Skin of body (tissue), 3 donors: ENCODE results near the gene ATOX1. TPM values are rescaled to one million over a fixed set of nuclear protein-coding genes. Genes with fewer than 3 reads are reported as not detected.
A peak's percentile ranks its signal among the peaks of the same experiment; 100 is the strongest.
"Not testable (repeated sequence)": the region's sequence is repeated elsewhere in the genome, so short reads cannot be mapped to it uniquely, and the experiment has no call there.

Experiments used
- DNase-seq: peaks from one replicate; lab custom pipeline; 2025; lab: John Stamatoyannopoulos, UW
- small RNA-seq: library from RNA; depleted of rRNA; stranded (forward); fragments of <200 nt; gene quantifications from one replicate; pipeline ENCODE3, GENCODE V24; 2014; ENCODE audit warnings: low replicate concordance
- total RNA-seq: library from RNA; depleted of rRNA; stranded (reverse); fragments of >200 nt; gene quantifications from one replicate; pipeline ENCODE4 v1.2.3, GENCODE V29; 2014

Gene ATOX1
- total RNA-seq, 1 donor from 2014 or later, result 52.1 TPM

DNA sequence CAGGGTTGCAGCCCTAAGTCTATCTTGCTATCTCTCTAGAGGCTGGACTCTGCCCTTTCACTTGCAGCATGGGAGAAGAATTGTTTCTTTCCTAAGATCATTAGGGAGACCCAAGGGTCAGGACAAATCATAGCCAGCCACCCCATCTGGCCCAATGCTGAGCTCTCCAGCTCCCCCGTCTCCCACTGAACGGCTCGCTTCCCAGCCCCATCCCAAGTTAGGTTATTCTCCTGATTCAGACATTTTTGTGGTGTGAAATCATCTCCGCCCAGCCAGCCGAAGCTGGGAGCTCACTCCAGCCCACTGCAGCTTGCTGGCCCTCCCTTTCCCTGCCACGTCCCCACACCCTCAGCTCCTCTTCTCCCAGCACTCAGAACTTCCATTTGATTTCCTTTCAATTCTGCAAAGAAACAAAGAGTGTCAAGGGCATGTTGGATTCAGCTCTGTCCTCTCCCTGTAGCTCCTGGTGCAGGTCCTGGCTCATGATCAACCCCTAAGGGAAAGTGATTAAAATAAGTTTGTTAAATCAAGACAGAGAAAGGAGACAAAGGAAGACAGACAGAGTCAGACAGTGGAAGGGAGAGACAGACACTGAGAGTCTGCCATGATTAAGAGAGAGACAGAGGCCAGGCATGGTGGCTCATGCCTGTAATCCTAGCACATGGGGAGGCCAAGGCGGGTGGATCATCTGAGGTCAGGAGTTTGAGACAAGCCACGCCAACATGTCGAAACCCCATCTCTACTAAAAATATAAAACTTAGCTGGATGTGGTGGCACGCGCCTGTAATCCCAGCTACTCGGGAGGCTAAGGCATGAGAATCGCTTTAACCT lies 59.1 kb downstream of the ATOX1 start:
- peak; percentile 97 for DNase-seq

GRCh38 chr5:151698081-151698480 lies 60.4 kb downstream of the ATOX1 start:
- DNase-seq, result not testable (repeated sequence)

- no peak for DNase-seq
Observed at GRCh38 chr5:151697452-151697851, 61.0 kb downstream of the ATOX1 start.

GRCh38 chr5:151696470-151697061 lies 61.9 kb downstream of the ATOX1 start:
- DNase-seq, result peak; percentile 99

GRCh38 chr5:151695464-151695863 lies 63.0 kb downstream of the ATOX1 start:
- DNase-seq, result no peak

DNA sequence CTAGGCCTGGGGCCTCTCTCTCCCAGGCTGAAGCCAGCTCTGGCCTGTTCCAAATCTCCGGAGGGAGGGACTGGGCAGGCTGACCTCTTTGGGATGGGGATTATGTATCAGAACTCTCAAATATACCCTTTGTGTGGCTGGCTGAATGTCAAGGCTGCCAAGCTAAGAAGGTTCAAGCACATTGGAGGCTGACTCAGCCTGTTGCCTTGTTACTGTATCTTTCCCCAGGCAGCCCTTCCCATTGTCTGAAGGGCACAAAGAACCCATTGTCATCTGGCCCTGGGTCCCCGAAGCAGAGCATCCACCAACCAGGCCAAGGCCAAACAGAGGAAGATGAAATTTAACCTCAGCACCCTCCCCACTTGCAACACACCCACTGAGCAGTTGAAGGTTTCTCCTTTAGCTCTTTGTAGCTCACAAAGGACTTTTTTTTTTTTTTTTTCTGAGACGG lies 64.4 kb downstream of the ATOX1 start:
- no peak for DNase-seq

Small RNAs within 50 kb of the gene (small RNA-seq; reads per million reads assigned to genes)
- not detected for gene RN7SKP232

Other genes starting within 250 kb of the ATOX1 start
- 26.5 TPM for gene FAT2, start 167.3 kb downstream of the ATOX1 start, total RNA-seq
- gene SPARC, start 71.7 kb downstream of the ATOX1 start, total RNA-seq, result 3,092 TPM
- gene G3BP1, start 13.3 kb upstream of the ATOX1 start, total RNA-seq, result 103 TPM
- gene GLRA1, start 166.2 kb upstream of the ATOX1 start, total RNA-seq, result not detected